Measurements from ENCODE around the gene ANGPTL2.

The ANGPTL2 gene

DNA sequence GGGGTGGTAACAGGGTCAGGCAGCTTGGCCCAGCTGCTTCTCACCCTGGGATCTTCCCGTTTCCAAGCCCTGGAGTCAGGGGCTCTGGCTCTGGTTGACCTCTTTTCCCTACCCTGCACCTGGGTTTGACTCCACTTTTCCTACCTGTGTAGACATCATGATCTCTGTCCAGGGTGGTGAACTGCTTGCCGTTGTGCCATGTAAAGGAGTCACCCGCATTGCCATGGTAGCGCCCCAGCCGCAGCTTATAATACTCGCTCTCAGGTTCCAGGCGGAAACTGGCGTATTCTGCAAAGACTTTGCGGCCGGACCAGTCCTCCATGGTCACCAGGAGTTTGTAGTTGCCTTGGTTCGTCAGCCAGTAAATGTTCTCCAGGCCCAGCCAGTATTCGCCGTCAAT, 30.9 kb downstream of the ANGPTL2 start:
- no peak for DNase-seq

DNA sequence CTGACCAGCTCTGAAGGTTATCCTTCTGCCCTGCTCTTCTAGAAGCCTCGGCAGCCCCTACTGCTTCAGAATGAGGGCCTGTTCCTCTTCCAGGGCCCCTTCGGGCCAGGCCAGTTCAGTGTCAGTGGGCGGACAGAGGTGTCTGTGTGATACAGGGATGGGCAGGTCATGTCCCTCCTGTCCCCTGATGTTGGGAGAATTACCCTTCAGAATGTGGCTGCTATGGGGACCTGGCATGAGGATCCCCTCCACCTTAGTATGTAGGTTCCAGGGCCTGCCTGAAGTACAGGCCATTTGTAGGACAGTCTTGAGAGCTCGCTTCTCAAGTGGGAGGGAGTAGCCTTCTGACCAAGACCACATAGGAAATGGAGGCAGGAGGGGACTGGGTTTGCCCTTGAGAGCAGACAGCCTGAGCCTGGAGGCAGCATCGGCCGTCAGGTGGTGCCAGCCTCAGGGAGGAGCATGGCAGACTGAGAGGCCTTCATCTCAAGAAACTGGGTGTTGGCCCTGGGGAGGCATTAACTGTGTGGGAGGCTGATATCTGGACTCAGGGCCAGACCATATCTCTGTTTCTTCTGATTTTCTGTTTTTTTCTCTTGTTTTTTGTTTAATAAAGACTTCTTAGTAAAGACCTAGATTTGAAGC, 32.0 kb downstream of the ANGPTL2 start:
- DNase-seq: no peak

DNA sequence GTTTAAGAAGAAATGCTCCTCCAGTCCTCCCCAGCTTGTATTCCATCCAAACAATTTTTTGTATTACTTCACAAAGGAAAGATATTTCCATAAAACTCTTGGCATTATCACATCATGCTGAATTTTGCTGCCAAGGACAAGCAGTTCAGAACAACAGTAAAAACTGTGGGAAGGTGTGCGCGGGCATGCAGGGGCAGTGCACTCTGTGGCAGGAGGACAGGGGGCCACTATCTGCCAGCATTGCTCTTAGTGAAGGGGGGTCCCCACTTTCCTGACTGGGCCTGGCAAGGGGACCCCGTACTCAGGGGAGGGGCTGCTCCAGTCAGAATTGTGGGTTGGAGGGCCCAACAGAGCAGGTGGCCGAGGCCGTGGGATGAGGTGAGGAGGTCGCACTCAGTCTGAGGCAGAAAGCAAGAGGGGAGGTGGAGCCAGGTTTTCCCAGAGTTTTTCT, 32.8 kb downstream of the ANGPTL2 start:
- DNase-seq: no peak

DNA sequence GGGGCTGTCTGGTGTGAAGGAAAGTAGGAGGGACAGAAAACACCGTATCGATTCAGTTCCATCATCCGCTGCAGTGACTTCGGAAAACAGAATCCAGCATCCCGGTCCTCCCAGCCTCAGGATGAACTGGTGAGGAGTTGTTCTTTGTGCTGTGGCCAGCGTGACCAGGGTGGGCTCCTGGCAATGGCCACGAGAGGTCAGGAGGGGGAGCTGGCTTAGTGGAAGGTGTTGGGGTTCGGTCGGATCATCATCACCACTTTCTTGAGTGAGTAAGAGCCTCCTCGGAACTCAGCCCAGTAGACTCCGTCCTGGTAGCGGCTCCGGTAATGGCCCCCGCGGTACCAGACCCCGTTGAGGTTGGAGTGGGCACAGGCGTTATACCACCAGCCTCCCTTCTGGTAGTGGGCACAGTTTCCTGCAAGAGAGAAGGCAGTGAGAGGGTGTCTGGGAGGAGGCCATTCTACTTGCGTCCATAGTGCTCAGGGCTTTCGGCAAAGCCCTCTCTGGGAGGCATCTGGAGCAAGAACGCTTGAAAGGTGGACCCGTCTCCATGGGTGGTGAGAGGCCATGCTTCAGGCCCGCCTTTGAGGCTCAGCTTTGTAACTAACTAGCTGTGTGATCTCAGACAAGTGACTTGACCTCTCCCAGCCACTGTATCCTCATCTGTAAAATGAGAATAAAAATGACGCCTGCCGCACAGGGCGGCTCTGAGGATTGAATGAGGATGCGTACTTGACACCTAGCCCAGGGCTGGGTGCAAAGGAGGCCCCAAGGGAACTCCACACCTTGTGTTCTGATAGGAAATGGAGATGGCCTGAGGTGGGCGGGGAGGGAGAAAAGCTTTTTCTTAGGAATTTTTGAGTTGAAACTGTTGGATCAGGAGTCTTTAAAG, 33.5 kb downstream of the ANGPTL2 start:
- DNase-seq: no peak

DNA sequence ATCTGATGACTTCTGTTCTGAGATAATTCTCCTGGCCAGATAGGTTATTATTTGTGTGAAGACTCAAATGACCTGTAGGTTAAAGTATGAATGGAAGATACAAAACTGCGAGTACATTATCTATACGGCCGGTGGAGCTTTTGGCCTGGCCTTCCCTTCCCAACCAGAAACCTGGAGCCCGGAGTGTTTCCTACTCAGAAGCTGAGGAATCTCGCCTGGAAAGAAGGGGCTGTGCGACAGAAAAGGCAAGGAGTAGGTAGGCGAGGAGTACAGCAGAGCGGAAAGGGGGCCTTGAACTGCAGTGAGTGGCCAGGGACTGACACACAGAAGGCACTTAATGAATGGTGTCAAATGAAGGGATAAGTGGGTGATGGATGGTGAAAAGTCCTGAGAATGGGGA, 34.6 kb downstream of the ANGPTL2 start:
- DNase-seq: no peak

DNA sequence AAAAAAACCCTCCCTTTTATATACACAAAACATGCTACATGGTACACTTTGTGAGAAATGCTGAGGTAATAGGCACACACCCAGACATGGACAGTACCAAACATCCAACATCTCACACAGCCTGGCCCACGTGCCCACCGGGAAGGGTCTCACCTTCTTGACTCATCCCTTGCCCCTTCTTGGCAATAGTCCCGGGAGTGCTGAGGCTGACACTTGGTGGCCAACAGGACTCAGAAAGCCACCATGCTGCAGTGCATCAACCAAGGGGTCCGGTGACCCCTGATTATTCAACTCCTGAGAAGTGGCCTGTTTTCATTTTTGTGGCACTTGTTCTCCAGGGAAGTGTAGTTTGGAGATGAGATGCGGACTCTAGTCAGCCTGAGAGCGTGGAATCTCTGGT, 35.0 kb downstream of the ANGPTL2 start:
- DNase-seq: no peak

DNA sequence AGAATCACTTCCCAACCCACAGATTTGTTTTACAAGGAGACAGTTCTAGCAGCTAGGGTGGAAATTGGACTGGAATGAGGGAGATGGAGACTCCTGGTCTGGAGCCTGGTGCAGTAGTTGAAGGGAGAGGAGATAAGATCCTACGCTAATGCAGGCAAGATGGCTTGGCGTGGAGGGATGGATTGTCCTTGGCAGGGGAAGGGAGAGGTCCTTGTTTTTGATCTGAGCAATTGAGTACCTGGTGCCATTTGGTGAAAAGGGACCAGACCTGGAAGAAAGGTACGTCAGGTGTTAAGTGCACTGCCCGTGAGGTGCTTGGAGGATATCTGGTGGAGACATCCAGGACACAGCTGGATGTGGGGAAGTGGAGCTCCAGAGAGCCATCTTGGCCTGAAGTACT, 35.7 kb downstream of the ANGPTL2 start:
- DNase-seq: no peak

DNA sequence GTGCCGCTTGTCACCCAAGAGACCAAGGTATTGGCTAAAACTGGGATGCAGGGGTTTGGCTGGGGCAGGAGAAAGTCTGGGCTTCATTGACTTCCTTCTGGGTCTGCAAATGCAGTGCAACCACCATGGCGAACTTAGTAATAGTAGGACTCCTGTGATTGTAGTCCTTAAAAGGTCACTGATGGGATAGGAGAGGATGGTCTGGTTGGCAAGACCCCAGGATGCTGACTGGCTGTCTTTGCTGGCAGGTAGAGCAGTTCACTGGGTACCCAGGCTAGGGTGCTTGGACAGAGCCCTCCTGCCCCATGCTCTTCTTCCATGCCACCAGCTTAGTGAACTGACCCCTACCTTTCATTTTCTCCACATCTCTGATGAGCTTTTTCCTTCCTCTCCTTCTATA, 37.2 kb downstream of the ANGPTL2 start:
- DNase-seq: no peak

DNA sequence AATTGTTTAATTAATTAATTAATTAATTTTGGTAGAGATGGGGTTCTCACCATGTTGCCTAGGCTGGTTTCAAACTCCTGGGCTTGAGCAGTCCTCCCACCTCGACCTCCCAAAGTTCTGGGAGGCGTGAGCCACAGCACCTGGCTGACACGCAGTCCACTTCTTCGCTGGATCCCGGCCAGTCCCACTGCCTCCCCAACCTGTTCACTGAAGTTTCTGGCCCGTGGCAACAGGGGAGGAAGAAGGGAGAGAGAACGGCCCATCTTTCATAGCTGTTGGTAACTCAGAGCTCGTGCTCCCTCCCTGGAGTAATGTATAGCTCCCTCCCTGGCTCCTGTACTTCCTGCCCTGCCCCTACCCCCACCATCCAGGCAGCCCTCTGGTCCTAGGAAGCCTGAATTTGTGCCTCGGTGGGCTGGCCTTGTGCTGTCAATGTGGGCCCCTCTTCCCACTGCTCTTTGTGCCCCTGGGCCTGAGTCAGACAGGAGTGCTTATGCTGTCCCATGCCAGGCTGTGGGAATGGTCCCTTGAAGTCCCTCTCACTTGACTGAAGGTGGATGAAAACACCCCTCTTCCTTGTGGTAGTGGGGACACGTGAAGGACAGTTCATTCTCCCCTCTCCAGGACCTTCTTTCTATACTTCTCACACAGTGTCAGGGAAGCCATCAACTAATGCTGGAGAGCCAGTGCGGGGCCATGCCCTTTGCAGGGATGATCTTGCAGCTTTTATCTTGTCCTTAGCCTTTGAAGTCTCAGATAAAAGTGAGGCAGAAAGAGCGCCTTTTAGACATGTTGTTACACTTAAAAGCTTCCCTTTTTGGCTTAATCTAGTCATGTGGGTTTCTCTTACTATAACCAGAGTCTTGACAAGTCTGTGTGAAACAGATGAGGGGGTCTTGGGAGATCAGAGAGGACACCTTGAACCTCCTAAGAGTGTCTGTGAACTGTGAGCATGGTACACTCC, 38.1 kb downstream of the ANGPTL2 start:
- no peak for DNase-seq

DNA sequence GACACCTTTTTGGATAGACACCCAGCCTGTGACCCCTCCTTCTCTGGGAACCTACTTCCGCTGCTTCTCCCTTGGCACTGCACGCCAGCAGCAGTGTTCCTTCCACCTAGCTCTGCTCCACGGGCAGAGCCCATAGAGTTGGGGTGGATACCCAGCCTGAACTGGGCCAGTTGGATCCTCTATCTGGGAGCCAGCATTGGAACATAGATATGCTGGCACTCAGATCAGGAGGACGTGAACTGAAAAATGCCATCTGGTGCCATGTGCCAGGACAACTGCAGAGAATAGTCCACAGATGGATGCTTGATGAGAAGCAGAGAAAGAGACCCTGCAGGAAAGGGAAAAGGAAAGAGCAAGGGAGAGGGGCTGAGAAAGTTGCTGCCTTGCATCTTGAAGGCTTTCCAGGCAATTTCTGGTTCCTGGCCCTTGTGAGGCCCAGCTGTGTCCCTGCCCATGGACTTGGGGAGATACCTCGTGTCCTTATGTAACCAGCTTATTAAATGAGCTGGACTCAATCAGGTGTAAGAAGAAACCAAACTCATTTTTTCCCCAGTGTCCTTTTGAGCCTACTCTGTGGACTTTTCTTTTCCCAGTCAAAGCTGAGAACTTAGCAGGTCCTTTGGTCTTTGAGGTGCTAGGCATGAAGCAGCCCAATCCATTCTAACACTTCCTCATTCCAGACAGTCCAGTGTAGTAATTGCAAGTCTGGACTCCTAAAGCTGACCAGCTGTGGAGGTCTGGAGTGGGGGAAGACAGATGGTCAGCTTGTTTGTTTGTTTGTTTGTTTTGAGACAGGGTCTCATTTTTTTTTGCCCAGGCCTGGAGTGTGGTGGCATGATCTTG, 39.1 kb downstream of the ANGPTL2 start:
- no peak for DNase-seq

DNA sequence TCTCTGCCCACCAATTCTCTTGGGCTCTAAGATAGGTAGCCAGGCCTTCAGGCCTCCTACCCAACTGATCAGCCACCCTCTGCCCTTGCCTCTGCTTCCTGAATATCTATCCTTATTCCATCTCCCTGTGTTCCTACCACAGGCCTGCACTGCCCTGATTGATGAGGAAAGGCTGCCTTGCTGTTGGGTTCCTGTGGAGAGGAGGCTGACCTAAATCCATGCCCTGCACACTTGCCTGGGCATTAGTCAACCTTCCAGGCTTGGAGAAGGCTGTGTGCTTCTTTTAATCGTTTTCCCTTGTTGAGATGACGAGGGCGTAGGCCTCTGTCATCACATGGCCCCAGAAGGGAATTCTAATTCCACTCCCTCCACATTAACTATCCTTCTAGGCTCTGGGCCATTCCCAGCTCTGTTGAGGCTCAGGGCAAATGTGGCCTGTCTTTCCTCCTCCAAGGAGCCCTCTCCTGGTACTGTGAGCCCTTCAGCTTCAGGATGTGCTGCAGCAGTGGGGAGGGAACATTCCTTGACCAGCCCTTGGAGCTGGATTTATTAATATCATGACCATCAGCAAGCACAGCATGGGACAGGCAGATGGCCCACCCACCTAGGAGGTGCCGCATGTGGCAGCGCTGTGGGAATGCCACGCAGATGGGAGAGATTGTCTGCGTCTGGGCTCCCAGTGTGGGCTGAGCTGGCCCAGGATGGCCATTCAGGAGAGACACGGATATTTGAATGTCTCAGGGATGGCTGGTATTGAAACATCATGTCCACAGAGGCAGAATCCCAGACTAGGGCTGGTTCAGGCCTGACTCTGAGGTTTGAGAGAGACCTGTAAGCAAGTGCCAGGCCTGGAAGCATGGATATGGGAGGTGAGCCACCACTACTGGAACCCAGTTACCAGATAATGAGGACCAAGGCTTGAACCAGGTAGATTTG, 40.9 kb downstream of the ANGPTL2 start:
- DNase-seq: no peak

DNA sequence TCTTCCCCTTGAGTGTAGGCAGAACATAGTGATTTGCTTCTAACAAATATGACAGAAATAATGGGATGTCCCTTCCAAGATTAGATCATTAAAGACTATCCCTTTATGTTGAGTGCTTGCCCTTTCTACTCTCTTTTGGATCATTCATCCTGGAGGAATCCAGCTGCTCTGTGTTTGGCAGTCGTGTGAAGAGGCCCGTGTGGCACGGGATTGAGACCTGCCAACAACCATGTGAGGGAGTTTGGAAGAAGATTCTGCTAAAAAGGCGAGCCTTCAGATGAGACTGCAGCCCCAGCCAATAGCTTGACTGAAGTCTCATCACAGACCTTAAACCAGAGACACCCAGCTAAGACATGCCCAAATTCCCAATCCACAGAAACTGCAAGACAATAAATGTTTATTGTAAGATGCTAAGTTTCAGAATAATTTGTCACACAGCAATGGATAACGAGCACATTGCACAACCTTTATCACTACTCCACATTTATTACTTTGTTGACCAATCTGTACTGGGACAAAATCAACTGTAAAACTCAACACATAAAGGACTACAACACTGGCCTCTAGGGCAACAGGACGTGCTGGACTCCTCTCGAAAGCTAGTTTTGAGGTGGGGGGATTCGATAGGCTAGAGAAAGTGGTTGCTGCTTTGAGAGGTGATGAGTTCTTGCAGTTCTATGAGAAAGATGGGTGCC, 42.8 kb downstream of the ANGPTL2 start:
- no peak for DNase-seq

DNA sequence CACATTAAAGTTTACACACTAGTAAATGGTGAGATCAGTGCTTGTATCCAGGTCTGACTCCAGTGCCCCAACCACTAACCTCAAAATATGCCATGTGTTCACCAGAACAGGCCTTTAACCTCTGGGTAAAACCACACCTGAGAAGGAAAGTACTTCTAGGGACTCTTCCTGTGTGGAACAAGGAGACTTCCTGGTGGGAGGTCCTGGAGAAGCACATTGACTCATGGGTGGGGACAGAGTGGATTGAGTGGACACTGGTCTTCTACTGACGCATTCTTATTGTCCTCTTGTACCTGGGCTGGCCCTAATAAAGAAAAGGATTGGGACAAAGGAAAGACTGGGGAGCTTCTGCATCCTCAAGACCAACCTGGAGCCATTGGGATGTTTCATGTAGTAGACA, 43.4 kb downstream of the ANGPTL2 start:
- DNase-seq: no peak

DNA sequence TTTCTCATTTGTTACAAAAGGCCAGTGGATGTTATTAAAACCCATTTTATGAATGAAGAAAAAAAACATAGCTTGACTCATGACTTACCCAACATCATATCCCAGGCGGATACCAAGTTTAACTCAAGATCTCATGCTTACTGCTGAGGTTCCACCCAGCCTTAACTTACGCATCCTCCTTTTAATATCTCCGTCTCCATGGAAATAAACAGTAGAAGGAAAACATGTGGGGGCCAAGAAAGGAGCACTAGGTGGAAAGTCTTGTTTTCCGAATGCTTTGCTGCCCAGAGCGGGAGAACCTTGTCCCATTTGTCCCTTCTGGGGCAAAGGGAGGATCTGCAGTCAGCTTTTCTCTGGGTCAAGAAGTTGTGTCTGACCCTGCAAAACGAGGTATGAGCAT, 44.1 kb downstream of the ANGPTL2 start:
- no peak for DNase-seq

DNA sequence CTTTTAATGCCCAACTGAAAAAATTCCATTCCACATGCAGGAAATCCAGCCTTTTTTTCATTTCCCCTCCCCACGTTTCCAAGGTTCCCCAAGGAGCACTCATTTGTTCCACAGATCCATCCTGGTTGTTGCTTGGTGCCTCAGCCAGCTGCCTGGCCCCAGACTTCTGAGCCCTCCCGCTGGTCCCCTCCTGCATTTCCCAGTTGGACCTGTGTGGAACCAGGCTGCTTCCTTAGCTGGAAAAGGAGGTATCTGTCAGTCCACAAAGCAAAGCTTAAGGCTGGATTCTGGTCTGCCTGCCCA, 44.8 kb downstream of the ANGPTL2 start:
- no peak for DNase-seq

DNA sequence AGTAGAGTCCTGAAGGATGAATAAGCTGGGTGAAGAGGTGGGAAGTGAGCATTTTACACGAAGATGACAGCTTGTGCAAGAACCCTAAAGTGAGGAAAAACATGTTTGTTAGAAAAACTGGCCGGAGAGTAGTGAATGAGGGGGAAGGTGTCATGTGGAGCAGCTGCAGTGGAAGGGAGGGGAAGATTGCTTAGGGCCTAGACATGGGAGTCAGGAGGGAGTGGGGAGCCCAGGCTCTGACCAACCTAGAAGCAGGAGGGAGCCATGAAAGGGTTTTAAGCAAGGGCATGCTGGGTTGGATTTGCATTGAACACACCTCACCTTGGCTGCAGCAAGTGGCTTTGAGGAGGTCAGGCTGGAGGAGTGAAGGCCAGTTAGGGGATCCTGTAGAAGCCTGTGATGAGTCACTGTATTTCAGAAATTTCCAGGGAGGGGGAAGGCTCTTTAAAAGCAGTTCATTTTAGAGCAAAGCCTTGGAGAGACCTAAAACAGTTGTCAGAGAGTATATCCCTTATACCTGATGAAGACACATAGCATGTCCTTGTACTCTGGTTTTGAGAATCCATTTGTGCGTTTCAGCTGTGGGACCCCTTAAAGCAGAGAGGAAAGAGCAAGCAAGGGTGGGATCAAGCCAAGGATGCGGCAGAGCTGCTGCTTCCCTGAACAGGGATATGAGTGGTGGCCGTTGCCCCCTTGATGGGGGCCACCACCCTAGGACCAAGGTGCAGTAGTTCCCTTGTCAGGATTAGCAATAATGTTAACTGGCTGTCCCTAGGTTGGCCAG, 45.4 kb downstream of the ANGPTL2 start:
- no peak for DNase-seq

DNA sequence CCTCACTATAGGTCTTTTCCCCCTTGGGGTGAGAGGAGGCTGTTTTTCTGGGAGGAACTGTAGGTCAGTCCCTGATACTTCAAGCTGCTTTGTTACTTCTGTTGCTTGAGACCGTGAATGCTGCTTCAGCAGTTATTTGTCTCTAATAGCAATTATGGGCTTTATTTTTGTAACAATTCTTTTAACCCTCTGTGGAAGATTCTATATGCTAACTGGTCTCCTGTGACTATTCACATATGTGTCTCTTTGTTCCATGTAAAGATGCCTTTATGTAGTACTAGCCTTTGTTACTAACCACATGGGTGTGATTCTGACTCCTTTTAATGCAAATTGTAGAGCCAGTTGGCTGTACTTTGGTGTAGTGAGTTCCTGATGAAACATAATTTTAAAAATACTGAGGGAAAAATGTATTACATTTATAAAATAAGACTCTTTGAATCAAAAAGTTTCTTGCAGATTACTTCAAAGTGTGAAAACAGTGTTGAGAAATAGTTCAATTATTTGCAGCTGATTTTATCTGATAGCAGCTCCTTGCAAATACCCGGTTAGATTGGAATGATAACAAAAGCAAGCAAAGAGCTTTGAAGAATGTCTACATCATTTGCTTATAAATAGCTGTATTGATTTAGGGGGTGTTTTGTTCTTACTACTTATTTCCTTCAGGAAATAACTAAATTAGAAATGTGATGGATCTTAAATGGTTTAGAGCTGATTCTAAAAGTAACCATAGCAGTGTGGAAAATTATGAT, 46.6 kb downstream of the ANGPTL2 start:
- no peak for DNase-seq

DNA sequence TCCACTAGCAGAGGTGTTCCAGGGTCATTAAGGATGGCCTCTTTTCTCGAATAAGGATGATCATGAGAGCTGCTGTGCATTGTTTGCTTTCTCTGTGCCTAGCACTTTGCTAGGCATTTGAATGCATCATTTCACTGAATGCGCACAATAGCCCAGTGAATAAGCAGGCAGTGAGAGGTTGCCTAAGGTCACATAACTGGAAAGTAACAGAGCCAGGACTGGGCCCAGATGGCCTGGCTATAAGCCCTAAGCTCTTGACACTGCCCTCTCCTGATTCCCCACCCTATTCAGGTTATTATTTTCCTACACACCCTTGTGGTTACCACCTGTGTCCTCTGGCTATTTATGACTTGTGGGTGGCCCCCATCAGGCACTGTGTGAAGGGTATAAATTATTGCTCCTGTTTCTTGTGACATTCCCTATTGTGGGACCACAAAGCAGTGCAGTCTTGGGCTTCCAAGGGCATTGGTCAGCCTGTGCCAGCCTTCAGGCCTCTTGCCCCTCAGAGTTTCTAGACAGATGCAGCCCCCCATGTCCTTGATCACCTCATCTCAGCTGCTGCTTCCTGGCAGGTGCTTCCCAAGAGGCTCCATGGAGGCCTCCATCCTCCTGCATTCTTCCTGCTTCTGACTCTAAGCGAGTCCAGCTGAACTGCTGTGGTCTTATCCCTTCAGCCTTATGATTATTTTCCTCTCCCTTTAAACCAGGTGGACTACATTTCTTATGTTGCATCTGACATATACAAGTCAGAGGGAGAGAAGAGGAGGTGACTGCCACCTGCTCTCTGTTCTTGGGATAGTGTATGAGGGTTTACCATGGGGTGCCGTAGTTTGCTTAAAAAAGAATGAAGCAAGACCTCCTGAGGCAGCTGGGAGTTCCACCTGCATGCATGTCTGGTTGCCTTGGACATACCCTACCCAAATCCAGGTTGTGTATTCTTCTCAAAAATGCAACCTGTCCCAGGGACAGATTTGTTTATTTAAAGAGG, 47.6 kb downstream of the ANGPTL2 start:
- no peak for DNase-seq

Data from DMS53 (cell line).